HG02623 (cell line): Measurements from ENCODE around the gene MAPK4.

Source experiments
- ATAC-seq: cut with Tn5 transposase; IDR thresholded peaks from one replicate; pipeline ENCODE4 v1.9.1; 2021; ENCODE audit warnings: moderate library complexity; ENCODE audit not compliant: unreplicated experiment

MAPK4 gene

GRCh38 chr18:50649821-50650220 lies 89.9 kb downstream of the MAPK4 start:
- no peak for ATAC-seq

DNA sequence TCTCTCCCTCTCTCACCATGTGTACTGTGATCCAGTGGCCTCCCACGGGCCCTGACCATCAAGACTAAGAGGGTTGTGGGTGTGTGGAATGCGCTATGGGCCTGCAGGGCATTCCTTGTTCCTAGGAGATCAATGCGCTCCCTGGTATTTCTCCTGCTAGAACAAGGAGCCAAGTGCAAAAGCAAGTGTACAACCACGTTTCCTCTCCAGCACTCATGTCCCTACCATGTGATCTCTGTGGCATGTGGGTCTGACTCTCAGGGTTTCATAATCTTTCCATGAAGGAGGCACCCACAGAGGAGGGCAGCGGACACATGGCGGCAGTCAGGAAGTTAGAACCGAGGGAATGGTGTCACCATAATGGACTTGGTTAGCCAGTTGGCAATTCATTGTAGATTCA lies 91.4 kb downstream of the MAPK4 start:
- ATAC-seq, result no peak

DNA sequence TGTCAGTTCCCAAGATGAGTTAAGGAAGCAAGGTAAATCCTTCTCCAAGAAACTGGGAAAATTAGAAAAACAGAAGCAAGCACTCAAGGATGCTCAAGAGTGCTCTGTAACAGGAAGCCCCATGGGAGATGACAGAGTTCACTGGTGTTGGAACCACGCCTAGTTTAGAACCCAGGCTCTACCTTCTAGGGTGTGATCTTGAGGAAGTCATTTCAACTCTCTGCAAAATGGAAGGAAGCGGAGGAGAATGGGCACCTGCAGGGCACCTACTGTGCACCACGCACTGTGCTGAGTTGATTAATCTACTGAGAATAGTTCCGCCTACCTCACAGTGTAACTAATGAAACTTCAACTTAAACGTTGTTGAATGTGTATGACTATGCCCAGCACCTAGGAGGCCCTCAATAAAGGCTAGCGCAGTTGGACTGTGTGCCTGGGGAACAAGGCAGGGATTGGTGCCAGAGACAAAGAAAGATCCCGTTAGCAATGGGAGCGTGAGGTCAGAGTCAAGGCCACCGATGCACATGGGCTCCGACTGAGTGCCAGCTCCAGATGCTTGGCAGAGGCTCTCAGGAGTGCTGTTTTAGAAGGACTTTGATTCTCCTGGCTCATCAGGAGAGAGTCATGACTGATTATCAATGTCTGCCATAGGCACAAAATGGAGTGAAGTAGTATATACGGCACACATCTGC lies 93.7 kb downstream of the MAPK4 start:
- no peak for ATAC-seq

DNA sequence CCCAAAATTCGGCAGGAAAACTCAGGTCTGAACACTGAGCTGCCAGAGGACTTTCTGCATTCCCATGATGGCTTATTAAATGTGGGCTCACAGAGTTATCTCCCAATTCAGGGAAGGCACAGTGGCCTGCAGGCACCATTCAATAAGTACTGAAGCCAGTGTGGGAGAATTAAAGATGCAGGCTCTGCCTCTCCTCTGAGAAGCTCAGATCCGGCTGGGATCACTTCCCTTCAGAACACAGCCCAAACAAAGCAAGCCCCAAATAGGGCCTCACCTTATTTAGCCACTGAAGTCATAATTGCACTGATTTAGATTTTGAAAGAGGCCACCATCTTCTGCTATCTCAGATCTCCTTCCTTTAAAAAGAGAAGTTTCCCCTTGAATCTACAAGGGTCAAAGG lies 94.3 kb downstream of the MAPK4 start:
- ATAC-seq, result no peak

GRCh38 chr18:50654658-50655550 lies 95.0 kb downstream of the MAPK4 start:
- no peak for ATAC-seq

DNA sequence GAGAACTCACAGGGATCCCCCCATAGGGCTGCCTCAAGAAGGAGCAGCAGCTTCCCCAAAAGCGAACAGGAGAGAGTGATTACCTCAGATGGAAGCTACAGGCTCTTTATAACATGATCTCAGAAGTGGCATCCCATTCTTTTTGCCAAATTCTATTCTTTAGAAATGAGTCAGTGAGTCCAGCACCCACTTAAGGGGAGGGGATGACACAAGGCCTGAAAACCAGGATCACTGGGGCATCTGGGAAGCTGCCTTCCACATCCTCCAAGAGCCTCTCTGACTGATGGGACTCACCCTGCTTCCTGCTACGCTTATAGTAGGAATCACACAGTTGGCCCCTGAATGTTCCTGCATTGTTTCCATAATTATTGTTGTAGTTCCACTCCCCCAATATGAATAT lies 96.5 kb downstream of the MAPK4 start:
- ATAC-seq, result no peak

DNA sequence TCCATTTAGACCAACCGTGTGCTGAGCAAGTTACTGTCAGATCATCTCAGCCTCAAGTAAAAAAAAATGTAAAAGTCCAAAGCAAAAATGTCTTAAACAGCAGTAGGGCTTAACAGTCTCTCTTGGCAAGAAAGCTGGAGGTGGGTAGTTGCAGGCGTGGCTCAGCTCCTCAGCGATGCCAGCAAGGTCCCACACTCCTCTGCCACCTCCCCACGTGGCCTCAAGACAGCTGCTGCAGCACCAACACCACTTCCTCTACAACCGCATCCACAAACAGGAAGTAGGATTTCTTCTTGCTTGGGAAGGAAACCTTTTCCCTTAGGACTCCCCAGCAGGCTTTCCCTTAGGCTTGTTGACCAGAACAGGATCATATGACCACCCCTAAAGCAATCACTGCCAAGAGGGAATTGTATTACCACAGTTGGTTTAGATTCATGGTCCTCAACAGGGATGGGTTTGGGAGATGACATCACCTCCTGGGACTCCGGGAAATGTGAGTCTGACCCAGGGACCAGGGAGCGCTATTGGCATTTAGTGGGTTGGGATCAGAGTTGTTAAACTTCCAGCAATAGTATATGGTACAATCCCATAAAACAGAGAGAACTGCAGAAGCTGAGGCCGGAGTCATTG lies 97.1 kb downstream of the MAPK4 start:
- ATAC-seq, result no peak

DNA sequence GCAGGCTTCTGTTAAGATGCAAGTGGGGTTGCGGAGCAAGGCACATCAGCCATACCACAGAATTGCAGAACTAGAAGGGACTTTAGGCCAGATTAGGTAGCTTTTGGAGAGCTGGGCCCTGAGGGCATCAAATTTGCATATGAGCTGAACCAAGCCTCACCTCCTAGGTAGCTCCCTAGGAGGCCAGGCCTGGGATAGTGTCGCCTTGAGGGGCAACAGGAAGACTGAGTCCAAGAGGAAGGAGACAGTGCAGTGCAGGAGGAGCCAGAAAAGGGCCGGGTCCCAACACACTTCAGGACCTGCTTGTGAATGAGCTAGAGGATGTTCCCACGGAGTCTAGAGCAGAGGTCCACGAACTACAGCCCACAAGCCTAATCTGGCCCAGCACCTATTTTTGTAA lies 98.7 kb downstream of the MAPK4 start:
- ATAC-seq, result no peak

- ATAC-seq, result no peak
These were observed 99.5 kb downstream of the MAPK4 start for GRCh38 chr18:50659091-50660003.

- no peak for ATAC-seq
These were observed 101.1 kb downstream of the MAPK4 start for GRCh38 chr18:50661013-50661412.

- no peak for ATAC-seq
These were observed 102.3 kb downstream of the MAPK4 start for GRCh38 chr18:50662177-50662576.

- ATAC-seq, result no peak
These were observed 103.0 kb downstream of the MAPK4 start for GRCh38 chr18:50662775-50663383.

- ATAC-seq, result no peak
These were observed 103.9 kb downstream of the MAPK4 start for GRCh38 chr18:50663626-50664441.

- no peak for ATAC-seq
These were observed 105.1 kb downstream of the MAPK4 start for GRCh38 chr18:50665015-50665414.

DNA sequence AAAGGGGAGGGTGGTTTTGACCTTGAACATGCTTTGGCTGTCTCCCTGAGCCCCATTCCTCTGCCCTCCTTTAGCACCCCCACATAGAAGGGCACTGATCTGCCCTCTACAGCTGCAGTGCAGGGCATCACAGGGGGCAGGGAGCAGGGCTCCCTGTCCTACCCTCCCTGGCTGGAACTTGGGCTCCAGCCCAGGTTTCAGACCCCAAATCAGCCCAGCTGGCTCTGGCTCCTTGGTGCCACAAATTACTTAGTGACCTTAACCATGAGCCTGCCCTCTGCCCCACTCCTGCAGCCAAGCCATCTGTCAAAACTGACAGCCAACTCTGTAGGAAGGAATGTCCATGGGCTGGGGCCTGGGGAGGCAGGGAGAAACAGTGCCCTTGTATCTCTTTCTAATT lies 105.6 kb downstream of the MAPK4 start:
- ATAC-seq, result no peak

- ATAC-seq, result no peak
These were observed 106.6 kb downstream of the MAPK4 start for GRCh38 chr18:50666536-50666935.

GRCh38 chr18:50671376-50671775 lies 111.5 kb downstream of the MAPK4 start:
- no peak for ATAC-seq

DNA sequence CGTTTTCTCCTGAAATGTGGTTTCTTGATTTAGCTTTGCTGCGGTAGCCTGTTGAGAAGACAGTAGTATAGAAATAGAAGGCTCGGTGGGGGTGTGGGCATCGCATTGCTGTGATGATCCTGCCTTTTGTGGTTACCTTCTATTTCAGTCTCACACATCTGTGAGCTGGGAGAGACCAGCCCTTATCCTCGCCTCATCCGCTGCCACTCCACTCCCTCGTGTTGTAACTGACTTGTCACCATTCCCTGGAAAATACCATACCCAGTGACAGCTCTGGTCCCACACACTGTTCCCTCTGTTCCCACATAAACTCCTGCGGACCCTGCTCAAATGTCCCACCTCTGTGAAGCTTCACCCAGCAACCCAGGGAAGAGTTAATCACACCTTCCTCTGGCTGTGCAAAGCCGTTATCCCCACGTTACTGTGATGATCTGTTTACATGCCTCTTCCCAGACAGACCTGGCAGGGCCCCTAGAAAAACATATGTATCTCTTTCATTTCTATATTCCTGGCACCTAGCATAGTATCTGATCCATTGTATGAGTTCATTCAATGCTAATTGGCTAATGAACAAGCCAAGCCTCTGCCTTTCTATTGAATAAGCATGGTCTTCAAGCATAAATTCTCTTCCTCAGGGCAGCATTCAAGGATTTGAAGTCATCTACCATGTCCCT lies 114.6 kb downstream of the MAPK4 start:
- ATAC-seq, result no peak

DNA sequence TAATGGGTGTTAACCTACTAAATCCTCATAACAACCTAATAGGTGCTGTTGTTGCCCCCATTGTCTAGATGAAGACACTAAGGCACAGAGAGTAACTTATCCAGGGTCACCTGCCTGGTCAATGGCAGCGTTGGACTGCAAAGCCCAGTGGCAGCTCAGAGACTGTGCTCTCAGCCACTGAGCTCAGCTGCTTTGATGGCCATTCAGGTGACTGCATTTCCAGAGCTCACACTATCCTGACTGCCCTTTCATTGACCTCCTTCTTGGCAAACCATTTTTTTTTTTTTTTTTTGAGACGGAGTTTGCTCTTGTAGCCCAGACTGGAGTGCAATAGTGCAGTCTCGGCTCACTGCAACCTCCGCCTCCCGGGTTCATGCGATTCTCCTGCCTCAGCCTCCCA lies 115.2 kb downstream of the MAPK4 start:
- ATAC-seq, result no peak
